ENCODE measurements around the gene KCNH1.

The KCNH1 gene

GRCh38 chr1:211132721-211133392 is 1.1 kb downstream of the KCNH1 start:
- Histone ChIP-seq H3K4me3 (ENCODE audit: low read depth, low read length) (peak overlapping the region; percentile 43), H3K36me3 (ENCODE audit: control insufficient read depth in 2 of 2, insufficient read depth in 1 of 2, low read length in 2 of 2) (no peaks in the 10 kb centered on the region), H3K27ac (ENCODE audit: extremely low read depth, low read depth, low read length) (no peak overlapping the region), H3K9me3 (ENCODE audit: control insufficient read depth, insufficient read depth, low read depth, low read length) (no peaks in the 10 kb centered on the region), H3K4me1 (ENCODE audit: control insufficient read depth, insufficient read depth, low read length) (no peaks in the 10 kb centered on the region)
- POLR2A ChIA-PET: no interaction called here
- CTCF ChIA-PET: interaction anchor here (0.6 to 6.6 kb wide), 16 partner anchors 9 to 729 kb away, joined by 3 to 136 read pairs (median 5); no protein-coding TSS in a partner anchor
- TF ChIP-seq ZBTB11 (tag by site-specific recombination; conservative IDR thresholded peaks at IDR 0.05; ENCODE audit: low read depth) (no peak), ZNF664 (tag by site-specific recombination; IDR thresholded peaks at IDR 0.05) (no peak), ZNF639 (tag by site-specific recombination; IDR thresholded peaks at IDR 0.05) (no peak), ZNF335 (tag by site-specific recombination; conservative IDR thresholded peaks at IDR 0.05) (no peak), PRDM10 (tag by site-specific recombination; IDR thresholded peaks at IDR 0.05) (no peak), ZSCAN5A (tag by site-specific recombination; IDR thresholded peaks at IDR 0.05) (no peak), TSHZ1 (tag by site-specific recombination; IDR thresholded peaks at IDR 0.05; ENCODE audit: borderline replicate concordance) (no peak), ZNF24 (tag by site-specific recombination; IDR thresholded peaks at IDR 0.05) (no peak), AEBP2 (tag by site-specific recombination; IDR thresholded peaks at IDR 0.05; ENCODE audit: borderline replicate concordance) (no peak), ZNF518A (tag by site-specific recombination; conservative IDR thresholded peaks at IDR 0.05; ENCODE audit: low read depth) (no peak), ZNF701 (tag by site-specific recombination; IDR thresholded peaks at IDR 0.05) (no peak), ZNF398 (tag by site-specific recombination; IDR thresholded peaks at IDR 0.05) (no peak), TRIM28 (IDR thresholded peaks at IDR 0.05; ENCODE audit: borderline replicate concordance, low read length) (no peak)

Data from HEK293 (cell line).